IPS DF 4.7 (cell line): ENCODE data around the gene NDOR1.
"Not testable (repeated sequence)": the region's sequence is repeated elsewhere in the genome, so short reads cannot be mapped to it uniquely, and the experiment has no call there.

Experiments used
- DNase-seq: peaks from one replicate; pipeline ENCODE4 v3.0.0-alpha.2; 2013; ENCODE audit warnings: low spot score; ENCODE audit errors: extremely low read depth

NDOR1 gene

GRCh38 chr9:137242269-137243203 is 37.0 kb downstream of the NDOR1 start:
- DNase-seq, result no peak

GRCh38 chr9:137243266-137243625 is 37.7 kb downstream of the NDOR1 start:
- not testable (repeated sequence) for DNase-seq

- no peak for DNase-seq
These were observed 38.4 kb downstream of the NDOR1 start for GRCh38 chr9:137243626-137244485.

GRCh38 chr9:137244486-137245449 is 39.3 kb downstream of the NDOR1 start:
- DNase-seq, result no peak

- DNase-seq, result no peak
These were observed 40.2 kb downstream of the NDOR1 start for GRCh38 chr9:137245450-137246421.

- no peak for DNase-seq
These were observed 41.8 kb downstream of the NDOR1 start for GRCh38 chr9:137247135-137247915.

GRCh38 chr9:137247916-137248175 is 42.3 kb downstream of the NDOR1 start:
- no peak for DNase-seq

GRCh38 chr9:137250329-137251193 is 45.1 kb downstream of the NDOR1 start:
- DNase-seq, result no peak

- no peak for DNase-seq
These were observed 45.6 kb downstream of the NDOR1 start, which contains the start of gene STPG3 for GRCh38 chr9:137251194-137251461. Gene STPG3, plus strand, starts transcription at chr9:137251286. Its CDS starts 1 bp downstream, at chr9:137251287.

GRCh38 chr9:137251490-137252268 is 46.2 kb downstream of the NDOR1 start:
- DNase-seq, result no peak

- no peak for DNase-seq
These were observed 47.3 kb downstream of the NDOR1 start for GRCh38 chr9:137252555-137253506.

- DNase-seq, result no peak
These were observed 48.5 kb downstream of the NDOR1 start for GRCh38 chr9:137253717-137254623.

- DNase-seq, result no peak
These were observed 49.3 kb downstream of the NDOR1 start, which contains the start of gene NELFB for GRCh38 chr9:137254624-137255447. Gene NELFB, plus strand, starts transcription at chr9:137255327.

- DNase-seq, result no peak
These were observed 50.1 kb downstream of the NDOR1 start for GRCh38 chr9:137255448-137256114.
